Measurements from ENCODE around the gene COL15A1.
A peak's percentile ranks its signal among the peaks of the same experiment; 100 is the strongest.

The COL15A1 gene

DNA sequence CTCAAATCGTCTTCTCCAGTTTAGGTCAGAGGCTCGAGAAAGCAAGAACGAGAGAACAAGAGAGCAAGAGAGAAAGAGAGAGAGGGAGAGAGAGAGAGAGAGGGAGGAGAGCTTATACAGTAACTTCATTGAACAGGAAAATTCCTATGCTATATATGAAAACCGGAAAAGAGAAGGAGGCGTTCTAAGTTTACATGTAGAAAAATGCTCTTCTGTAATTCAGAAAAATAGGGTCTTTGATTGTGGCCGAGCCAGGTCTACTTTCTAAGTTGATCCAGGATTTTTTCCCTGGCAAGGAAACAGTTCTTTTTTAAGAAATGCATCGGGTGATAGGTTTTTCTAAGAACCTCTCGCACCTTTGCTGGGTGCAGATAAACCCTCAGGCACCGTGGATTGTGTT, 29.5 kb downstream of the COL15A1 start:
- no peak for DNase-seq (ENCODE audit: low read depth)

DNA sequence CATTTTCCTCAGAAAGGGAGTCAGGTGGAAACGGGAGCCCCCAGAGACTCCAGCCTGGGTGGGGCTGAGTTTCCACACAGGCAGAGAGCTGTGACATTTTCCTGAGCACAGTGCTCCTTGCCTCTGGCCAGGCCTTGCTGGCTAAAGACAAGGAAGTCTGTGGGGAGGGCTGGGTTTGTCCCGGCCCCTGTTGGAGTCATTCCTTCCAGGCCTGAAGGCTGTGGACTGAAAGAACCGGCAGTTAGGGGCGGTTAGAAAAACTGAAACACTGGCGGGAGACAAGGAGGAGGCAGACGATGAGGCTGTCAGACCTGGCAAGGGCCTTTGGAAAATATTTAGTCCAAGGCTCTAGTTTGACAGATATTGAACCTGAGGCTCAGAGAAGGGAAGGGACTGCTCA, 29.9 kb downstream of the COL15A1 start:
- DNase-seq (ENCODE audit: low read depth) = no peak

DNA sequence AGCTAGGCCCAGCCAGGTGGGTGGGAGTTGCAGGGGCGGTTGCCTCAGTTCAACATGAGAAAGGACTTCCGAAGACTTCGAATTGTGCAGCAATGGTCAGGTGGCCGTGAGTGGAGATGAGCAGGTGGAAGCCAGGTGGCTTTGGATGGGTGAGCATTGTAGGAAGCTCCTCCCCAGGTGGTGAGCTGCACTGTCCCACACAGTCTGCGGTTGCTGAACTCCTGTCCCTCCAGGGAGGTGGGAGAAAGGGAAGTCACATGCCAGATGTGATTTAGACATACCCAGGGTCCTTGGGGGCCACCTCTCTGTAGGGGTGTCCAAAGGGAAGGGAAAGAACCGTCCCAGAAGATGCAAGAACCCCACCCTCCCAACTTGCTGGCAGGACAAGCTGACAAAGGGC, 30.4 kb downstream of the COL15A1 start:
- no peak for DNase-seq (ENCODE audit: low read depth)

DNA sequence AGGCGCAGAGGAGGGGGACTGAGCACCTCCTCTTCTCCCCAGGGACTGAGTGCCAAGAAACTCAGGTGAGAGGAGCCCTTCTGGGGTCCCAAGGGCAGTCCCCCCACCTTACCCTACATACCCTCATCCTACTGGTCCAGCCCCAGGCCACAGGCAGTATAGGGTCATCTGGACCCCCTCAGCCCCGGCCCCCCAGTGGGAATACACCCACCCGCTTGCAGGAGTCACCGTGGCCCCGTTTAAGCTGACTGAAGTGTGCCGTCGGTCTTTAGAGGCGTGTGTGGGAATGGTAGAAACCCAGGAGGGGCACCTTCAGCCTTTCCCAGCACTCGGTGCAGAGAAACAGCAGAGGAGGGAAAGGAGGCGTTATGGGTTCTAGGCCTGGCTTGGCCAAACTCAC, 30.8 kb downstream of the COL15A1 start:
- no peak for DNase-seq (ENCODE audit: low read depth)

DNA sequence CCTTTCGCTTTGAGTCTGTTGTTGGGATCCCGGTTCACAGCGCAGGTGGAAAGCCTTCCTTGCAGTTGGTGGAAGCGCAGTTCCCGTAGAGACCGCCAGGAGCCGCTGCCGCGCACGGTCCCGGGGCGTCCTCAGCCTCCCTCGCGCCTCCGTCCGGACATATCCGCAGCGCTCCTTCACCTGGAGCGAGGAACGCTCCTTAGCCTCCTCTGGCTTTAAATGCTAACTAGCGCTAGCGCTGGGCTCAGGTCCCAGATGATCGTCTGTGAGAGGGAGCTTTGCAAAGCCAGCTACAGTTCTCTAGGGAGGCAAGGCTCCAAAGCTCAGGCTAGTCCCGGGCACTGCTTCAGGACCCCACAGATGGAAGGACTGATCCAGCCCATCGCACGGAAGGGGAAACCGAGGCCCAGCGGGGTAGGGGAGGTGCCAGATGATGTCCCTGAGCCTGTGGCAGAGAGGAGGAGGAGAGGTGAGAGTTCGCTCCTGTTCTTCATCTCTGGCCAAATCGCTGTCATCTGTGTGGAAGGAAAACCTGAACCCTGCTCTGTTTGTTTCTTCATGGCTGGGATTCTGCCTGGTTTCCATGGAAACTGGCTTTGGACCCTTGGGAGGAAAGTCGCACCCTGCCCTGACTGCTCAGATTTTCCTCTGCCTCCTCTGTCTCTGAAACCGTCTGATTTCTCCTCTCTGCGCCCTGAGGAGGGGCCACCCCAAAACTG, 31.4 kb downstream of the COL15A1 start:
- DNase-seq (ENCODE audit: low read depth) = peak; percentile 66

DNA sequence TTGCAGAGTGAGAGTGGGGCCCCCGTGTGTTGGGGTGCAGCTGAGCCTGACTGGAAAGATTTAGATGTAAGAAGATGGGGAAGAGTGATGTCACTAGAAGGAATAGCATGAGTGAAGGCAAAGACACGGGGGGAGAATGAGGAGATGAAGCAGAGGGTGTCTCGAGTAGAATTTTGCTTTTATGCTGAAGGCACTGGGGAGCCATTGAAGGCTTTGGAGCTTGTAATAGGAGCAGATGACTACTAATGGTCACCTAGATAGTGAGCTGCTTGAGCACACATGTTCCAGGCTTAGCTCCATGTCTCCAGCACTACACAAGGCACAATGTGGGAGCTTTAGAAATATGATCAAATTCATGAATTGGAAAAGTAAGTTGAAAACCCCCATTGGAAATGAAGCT, 32.1 kb downstream of the COL15A1 start:
- DNase-seq (ENCODE audit: low read depth) = no peak

DNA sequence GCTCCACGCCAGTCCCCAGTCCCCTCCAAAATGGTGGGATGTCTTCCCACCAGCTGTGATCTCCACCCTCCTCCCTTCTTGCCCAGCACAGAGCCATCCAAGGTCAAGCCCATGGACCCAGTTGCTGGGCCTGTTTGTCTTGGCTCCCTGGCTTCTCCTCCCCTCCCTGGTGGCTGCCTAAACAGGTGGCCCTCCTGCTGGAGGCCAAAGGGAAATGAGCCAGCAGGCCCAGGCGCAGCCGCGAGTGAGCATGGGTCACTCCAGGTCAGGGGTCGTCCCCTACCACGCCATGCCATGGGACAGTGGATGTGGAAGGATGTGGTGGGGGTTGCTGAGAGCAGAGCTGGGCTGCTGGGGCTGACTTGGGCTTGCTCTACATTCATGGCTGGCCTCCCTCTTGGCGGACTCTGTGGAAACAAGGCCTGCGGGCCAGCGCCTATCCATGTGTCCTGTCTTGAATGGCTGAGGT, 33.6 kb downstream of the COL15A1 start:
- no peak for DNase-seq (ENCODE audit: low read depth)

DNA sequence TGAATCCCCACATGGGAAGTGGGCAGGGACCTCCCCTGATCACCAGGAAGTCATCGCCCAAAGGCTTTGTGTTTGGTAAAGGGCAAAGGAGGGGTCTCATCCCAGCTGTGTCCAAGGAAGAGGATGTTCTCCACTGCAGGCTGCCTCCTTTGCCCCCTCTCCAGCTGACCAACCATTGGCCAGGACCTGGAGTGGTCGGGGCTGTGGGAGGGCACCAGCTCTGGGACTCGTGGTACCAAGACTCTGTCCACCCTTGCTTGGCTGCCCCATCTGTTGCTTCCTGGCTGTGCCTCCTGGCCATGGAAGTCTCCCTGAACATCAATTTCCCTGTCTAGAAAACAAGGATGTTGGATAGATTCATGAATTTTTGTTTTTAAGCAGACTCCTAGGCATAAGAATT, 34.1 kb downstream of the COL15A1 start:
- no peak for DNase-seq (ENCODE audit: low read depth)

DNA sequence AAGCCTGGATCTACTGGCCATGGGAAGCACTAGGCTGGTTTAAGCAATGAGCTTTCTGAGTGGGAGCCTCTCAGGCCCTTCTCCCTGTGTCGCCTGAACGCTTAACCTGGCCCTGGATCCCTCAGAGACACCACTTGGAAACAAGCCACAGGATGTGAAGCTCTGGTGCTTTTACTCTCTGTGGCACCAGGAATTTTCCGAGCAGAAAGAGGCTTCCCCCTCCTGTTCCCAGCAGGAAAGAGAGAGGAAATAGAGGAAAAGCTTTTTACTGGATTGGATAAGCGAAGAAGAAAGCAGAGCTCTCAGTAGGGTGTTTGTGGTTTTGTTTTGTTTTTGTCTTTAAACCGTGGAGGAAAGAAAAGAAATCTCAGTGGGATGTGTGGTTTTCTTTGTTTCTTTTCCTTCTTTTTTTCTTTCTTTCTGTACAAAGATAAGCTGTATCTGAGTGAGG, 34.5 kb downstream of the COL15A1 start:
- DNase-seq (ENCODE audit: low read depth) = no peak

DNA sequence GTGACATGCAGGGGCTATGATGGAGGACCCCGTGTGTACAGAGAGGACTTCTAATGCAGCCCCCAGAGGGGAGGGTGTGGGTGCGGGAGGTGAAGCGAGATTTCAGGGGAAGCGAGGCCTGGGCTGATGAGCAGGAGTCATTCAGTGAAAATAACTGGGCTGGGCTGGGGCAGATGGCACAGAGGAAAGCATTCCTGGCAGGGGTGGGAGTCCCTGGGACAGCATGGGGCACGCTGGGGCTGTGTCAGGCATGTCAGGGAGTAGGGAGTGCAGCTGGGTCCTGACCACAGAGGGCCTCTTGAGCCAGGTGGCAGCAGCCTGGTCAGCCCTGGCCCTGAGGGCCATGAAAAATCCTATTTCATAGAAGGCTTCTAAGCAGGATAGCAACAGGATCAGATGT, 36.6 kb downstream of the COL15A1 start:
- no peak for DNase-seq (ENCODE audit: low read depth)

DNA sequence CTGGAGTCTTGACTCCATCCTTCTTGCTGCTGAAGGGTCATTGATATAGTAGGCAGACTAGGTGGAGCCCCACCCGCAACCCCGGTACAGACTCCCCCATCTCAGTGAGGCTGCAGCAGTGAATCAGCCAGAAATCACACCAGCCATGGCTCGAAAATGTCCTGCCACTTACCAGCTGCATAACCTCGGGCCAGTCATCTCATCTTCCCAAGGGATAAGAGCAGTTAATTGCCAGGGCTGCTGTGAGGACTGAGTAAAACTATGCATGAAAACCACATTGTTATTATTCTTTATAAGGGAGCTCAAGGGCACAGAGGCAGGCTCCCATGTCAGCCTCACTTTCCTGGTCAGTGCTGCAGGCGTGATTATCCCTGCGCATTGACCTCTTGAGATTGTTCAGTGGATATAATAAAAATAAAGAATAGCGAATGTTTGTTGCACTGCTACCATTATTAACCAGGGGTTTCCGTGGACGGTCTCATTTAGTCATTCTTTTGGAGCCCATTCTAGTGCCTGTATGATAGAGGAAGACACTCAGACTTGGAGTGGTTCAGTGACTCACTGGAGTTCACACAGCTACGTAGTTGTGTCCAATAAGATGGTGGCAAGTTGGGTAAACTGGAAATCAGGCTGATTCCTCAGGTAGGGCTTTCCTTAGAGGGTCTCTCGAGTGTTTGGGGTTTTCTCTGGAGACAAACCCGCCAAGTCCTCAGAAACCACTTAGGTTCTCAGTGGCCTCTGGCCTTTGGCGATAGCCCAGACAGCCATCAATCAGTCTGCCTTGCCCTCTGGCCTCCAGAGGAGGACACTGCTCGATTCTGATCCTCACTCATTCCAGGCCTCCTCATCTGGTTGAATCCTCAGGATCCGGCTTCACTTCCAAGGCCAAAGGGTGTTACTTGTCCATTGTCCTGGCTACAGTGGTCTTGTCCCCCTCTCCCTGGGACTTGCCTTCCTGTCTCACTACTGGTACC, 39.9 kb downstream of the COL15A1 start:
- DNase-seq (ENCODE audit: low read depth) = no peak

DNA sequence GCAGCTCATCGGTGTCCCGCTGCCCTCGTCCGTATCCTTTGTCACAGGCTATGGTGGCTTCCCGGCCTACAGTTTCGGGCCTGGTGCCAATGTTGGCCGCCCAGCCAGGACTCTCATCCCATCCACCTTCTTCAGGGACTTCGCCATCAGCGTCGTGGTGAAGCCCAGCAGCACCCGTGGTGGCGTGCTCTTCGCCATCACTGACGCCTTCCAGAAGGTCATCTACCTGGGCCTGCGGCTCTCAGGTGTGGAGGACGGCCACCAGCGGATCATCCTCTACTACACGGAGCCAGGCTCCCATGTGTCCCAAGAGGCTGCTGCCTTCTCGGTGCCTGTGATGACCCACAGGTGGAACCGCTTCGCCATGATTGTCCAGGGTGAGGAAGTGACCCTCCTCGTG, 41.9 kb downstream of the COL15A1 start:
- DNase-seq (ENCODE audit: low read depth) = no peak

DNA sequence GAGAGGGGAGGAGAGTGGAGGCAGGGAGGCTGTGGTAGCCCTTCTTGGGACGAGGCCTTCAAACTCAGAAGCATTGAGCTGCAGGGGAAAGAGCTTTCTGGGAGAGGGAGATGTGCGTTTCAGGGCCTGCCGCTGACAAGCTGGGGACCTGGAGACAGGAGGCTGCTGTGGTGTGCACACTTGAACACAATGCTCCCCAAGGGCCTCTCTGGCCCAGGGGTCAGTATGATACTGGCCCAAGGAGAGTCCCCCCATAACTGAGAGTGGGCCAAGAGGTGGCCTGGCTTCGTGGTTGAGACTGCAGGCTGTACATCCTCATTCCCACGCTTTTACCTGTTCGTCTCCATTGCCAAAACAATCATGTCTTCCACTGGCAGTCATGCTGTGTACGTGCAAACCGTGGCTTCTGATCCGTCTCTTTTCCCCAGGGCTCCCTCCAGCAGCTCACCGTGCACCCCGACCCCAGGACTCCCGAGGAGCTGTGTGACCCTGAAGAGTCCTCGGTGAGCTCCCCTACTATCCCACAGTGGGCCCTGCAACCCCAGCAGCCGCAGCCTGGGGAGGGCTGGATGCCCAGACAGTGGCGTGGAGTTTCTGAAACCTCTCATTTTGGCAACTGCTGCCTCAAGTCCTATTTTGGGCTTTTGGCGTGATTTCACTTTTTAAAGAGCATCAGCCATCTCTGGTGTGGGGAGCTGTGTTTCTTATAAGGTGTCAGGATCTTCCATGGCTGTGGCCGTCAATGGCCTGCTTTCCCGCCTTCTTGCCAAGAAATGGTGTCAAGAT, 43.4 kb downstream of the COL15A1 start:
- DNase-seq (ENCODE audit: low read depth) = no peak

DNA sequence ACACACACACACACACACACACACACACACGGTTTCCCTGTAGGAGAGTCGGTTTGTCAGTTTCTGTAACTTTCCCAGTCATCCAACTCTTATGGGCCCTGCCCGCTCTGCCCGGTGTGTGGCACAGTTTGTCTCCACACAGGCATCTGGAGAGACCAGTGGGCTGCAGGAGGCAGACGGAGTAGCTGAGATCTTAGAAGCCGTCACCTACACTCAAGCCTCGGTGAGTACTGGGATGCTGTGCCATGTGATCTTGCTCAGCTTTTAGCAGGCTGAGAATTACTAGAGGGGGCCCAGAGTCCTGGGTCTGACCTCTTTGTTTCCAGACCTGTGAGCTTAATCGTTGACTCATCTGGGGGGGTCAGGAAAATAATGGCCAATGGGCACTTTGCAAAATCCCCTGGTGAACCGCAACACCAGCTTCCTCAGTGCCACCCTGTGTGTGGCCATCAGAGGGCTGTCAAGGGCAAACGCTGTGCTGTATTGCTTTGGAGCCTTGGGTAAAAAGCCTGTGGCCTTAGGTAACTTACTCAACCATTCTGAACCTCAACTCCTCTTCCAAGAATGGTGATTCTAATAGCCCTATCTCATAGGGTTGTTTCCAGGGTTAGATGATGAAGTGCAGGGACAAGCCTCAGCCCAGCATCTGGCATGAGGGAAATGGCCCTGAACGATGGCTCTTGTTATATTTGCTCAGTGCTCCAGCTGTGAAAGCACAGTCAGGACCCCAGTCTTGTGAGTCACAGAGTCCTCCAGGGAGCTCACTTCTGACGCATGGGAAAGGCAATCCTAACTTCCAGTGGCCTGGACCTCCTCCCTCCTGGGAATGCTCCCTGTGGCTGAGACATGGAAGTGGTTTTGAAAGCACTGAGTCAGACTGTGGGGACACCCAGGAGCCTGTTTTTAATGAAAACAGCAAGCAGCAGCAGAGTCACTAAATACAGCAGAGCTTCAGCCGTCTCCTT, 45.6 kb downstream of the COL15A1 start:
- no peak for DNase-seq (ENCODE audit: low read depth)

DNA sequence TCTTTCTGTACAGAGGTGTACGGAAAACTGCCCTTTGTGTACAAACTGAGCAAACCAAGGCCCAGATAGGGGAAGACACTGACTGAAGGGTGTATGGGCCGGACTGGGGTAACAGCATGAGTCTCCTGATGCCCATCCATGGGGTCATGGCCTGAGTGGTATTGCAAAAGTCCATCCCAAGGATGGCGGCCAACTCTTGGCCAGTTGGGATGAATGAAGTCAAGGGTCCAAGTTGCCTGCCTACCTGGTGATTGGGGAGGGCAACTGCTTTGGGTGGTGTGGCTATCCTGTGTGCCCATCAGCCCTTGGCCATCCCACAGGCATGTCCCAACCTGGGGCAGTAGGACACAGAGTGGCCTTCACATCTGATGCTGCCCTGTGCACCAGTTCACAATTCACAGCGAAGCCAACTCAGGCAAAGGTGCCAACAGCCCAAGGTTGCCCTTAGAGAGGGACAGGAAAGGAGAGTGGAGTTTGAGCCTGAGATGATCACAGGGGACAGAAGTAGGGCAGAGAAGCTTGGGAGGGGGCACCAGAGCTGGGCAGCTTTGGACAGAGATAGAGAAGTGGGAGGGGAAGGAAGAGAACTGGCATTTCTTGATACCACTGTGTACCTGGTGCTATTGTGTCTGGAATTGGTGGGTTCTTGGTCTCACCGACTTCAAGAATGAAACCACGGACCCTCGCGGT, 46.6 kb downstream of the COL15A1 start:
- DNase-seq (ENCODE audit: low read depth) = no peak

DNA sequence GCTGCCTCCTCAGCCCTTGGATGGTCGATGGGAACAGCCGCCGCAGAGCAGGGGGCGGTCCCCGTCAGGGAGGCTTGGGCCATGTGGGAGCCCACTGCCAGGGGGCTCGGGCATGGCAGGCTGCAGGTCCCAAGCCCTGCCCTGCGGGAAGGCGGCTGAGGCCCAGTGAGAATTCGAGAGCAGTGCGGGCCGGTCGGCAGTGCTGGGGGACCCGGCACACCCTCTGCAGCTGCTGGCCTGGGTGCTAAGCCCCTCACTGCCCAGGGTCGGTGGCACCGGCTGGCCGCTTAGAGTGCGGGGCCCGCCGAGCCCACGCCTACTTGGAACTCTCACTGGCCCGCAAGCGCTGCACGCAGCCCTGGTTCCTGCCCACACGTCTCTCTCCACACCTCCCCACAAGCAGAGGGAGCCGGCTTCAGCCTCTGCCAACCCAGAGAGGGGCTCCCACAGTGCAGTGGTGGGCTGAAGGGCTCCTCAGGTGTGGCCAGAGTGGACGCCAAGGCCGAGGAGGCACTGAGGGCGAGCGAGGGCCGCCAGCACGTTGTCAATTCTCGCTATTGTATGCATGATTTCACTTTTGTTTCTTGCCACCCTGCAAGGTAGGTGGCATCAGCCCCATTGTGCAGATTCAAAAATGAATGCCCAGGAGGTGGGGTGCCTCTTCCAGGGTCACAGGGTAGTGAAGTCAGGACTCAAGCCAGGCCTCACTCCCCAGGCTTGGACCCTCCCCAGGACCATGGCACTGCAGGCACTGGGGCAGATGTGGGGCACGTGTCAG, 48.6 kb downstream of the COL15A1 start:
- DNase-seq (ENCODE audit: low read depth) = no peak

DNA sequence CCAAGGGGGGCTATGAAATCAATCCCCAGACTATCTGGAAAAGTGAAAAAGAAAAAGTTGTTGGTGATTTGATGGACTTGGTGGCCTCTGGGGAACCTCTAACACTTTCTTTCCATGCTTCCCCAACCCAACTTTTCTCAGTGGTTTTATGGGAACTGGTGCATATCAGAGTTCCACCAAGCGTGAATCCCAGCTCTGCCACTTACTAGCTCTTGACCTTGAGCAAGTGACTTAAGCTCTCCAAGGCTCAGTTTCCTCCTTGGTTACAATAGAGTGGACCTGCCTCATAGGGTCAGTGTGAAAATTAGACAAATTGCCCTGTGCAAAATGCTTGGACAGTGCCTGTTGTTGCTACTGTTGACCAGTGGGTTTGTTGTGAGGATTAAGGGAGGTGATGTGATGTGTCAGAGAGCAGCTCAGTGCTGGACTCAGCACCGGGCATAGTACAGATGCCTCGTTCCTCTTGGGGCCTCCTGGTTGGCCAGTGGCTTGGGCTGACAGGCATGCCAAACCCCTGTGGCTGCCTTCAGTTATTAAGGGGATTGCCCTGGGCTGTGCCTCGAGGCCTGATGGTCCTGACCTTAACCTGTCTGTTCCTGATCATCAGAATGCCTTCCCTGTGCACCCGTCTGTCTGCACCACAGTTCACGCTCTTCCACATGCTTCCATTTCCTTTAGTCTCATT, 49.3 kb downstream of the COL15A1 start:
- DNase-seq (ENCODE audit: low read depth) = no peak

DNA sequence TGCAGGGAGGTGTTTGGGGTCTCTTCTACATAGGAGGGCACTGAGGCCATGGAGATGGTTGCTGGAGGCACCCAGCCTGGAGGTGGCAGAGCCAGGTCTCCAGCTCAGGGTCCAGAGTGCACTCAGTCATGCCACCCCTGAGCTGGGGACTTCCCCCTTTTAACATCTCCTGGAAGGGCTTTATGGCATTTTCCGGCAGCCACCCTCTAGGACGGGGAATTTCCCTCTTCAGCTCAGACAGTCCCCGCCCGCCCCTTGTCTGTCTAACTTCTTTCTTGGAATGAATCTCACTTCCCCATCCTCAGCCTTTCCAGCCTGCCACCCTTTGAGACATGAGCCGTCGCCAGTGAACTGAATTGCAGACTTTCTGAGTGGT, 49.9 kb downstream of the COL15A1 start:
- DNase-seq (ENCODE audit: low read depth) = no peak

Measured in stimulated activated CD8-positive, alpha-beta memory T cell treated with anti-CD3 and anti-CD28 coated beads, Interleukin-7, amount 100 ng/mL, for 24 hours (primary cell).